M059J (cell line): ENCODE results near the gene SH3TC1. TPM values are rescaled to one million over a fixed set of nuclear protein-coding genes. Genes with fewer than 3 reads are reported as not detected.

ENCODE experiments used
- DNase-seq: peaks from one replicate; pipeline ENCODE4 v3.0.0-alpha.2; 2012; ENCODE audit warnings: low read depth
- total RNA-seq: library from RNA; depleted of rRNA; stranded (reverse); fragments of >200 nt; shearing (Covaris generic); gene quantifications from 2 replicates; pipeline ENCODE4 v1.2.3, GENCODE V29; 2014

The SH3TC1 gene
- total RNA-seq, 1 experiment from 2014 or later: 1.8 TPM

DNA sequence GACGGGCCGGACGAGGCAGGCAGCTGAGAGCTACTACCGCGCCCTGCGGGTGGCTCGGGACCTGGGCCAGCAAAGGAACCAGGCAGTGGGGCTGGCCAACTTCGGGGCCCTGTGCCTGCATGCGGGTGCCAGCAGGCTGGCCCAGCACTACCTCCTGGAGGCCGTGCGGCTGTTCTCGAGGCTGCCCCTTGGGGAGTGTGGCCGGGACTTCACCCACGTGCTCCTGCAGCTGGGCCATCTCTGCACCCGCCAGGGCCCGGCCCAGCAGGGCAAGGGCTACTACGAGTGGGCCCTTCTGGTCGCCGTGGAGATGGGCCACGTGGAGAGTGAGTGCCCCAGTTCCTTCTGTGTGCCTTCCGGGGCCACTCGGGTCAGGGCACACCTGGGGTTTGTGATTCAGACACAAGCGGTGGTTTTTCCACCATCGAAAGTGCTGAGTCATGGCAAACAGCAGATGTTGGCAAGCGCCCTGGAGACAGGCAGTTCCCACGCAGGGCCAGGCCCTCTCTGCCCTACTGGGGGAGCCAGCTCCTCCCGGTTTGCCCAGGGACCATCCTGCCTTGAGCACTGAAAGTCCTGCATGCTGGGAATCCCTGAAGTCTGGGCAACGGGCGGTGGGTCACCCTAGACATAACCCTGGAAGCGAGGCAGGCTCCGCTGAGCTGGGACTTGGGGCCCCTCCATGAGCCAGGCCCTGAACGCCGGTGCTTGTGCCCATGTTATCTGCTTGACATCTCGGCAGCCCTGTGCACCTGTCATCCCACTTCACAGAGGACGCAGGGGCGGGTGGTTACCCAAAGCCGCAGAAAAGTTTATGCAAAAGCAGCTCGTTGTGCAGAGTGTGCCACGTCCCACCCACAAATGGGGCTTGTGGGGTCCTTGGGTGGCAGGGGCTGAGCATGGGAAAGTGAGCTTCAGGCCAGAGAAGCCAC, 29.5 kb downstream of the SH3TC1 start:
- peak; percentile 70 for DNase-seq

DNA sequence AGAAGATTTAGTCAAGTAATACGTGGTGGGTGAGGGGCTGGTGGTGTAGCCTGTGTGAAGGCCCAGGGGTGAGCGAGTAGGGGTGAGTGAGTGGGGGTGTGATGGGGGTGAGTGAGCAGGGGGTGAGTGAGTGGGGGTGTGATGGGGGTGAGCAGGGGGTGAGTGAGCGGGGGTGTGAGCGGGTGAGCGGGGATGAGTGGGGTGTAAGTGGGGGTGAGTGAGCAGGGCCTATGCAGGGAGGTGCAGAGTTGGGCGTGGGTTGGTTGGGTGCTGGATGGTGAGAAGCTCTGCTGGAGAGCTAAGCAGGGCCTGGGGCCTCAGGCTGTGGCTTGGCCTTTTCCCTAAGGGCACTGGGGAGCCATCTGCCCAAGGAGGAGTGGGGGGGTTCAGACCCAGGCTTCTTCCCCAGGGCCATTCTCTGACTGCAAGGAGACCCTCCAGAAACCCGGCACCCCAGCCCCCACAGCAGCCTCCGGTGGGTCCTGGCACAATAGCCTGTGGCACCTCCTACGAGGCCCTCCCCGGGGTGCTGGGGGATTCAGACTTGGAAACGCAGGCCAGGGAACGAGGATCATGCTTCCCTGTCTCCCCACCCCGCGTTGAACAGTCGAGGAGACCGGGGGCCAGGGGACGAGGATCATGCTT, 30.4 kb downstream of the SH3TC1 start:
- DNase-seq: no peak

DNA sequence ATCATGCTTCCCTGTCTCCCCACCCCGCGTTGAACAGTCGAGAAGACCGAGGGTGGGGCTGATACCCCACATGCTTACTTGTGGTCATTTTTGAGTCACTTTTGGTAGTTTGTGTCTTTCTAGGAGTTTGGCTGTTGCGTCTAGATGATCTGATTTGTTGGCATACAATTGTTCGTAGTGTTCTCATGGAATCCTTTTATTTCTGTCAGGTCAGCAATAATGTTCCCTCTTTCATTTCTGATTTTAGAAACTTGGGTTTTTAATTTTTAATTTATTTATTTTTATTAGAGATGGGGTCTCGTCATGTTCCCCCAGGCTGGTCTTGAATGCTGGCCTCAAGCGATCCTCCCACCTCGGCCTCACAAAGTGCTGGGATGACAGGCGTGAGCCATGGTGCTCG, 30.9 kb downstream of the SH3TC1 start:
- no peak for DNase-seq

DNA sequence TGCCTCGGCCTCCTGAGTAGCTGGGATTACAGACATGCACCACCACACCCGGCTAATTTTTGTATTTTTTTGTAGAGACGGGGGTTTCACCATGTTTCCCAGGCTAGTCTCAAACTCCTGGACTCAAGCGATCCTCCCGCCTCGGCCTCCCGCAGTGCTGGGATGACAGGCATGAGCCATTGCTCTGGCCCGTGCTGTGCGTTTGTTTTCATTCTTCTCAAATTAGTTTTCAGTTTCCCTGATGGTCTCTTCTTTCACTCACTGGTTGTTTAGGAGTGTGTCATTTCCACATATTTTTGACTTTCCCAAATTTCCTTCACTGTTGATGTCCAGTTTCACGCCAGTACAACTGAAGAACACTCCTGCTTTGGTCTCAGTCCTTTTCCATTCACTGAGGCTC, 31.8 kb downstream of the SH3TC1 start:
- DNase-seq: no peak

DNA sequence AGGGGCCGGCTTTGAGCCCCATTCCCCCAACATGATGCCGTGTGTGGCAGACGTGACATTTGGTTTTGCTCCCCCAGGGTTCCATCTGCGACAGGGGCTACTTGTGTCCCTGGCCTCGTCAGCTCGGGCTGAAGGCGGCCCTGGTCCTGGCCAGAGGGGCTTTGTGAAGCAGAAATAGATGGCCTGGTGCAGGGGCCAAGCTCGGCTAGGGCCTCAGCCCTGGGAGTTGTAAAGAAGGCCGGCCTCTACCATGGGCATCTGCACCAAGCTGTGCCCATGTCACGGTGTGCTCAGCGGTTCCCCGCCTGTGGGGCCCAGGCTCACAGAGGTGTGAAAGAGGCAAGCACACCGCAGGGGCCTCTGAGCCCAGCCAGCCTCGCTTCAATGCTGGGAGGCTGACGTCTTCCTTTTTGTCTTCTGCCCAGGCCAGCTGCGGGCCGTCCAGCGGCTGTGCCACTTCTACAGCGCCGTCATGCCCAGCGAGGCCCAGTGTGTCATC, 32.5 kb downstream of the SH3TC1 start:
- no peak for DNase-seq

DNA sequence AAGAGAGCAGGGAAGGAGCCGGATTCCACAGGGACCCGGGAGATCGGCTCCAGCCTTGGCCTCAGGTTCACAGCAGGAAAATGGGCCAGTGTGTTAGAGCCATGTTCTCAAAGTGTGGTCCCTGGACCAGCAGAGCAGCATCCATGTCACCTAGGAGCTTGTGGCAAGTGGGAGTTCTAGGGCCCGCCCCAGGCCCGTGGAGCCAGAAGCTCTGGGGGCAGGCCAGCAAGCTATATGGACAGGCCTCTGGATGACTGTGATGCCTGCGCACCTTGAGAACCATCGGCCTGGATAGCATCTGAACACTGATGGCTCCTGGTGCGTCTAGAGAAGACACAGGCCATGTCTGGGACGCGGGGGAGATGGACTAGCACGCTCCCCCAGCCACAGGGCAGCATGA, 33.7 kb downstream of the SH3TC1 start:
- no peak for DNase-seq

DNA sequence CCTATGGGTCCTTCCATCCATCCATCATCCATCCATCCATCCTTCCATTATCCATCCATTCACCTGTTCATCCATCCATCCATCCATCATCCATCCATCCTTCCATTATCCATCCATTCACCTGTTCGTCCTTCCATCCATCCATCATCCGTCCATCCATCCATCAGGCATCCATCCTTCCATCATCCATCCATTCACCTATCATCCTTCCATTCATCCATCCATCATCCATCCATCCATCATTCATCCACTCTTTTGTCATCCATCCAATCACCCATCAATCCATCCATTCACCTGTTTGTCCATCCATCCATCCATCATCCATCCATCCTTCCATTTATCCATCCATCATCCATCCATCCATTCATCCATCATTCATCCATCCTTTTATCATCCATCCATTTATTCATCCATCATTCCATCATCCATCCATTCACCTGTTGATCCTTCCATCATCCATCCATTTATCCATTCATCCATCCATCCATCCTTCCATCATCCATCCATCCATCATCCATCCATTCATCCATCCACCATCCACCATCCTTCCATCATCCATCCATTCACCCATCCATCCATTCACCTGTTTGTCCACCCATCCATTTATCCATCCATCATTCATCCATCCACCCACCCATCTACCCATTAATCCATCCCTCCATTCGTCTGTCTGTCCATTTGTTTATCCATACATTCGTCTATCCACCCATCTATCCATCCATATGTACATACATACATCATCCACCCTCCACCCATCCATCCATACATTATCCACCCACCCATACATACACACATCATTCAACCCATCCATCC, 34.8 kb downstream of the SH3TC1 start:
- no peak for DNase-seq

DNA sequence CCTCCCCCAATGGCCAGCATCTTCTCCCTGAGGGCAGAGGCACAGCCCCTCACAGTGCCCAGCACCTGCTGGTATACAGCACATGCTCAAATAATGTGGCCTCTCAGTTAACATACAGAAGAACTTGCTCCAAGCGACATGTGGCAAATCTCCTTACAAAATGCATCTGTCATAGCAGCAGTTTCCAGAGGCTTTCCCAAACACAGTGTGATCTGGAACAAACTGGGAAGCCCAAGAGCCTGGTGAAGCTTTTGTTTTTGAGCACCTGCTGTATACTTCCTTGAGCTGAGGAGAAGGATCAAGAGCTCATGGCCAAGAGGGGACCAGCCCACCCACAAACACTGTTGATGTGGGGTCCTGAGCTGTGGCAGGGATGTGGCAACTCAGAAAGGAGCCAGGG, 35.6 kb downstream of the SH3TC1 start:
- no peak for DNase-seq

DNA sequence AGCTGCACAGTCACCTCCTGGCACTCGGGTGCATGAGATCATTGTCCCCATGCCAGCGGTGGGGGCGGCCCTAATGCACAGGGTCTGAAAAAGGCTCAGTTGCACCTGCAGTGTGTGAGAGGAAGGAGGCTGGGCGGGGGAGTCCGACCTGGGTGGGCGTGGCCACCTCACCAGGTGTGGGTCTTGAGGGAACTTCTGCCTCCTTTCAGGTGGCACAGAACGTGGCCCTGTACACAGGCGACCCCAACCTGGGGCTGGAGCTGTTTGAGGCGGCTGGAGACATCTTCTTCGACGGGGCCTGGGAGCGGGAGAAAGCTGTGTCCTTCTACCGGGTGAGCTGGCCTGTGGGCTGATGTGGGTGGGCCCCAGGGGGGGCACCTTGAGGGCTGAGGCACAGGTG, 36.1 kb downstream of the SH3TC1 start:
- no peak for DNase-seq

DNA sequence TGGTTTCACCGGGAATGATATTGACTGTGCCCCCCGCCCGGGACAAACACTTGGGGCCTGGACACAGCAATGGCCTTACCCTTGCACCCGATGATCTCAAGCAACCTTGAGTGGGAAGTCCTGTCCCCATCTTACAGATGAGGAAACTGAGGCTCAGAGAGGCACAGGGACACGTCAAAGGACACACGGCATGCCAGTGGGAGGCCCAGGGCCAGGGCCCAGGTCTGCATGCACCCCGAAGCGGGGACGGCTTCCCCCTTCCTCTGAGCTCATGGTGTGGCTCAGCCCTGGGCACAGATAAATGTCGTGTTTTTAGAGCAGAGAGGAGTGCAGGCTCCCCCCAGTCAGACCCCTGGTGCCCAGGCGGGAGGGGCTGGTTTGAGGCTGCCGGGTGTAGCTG, 36.6 kb downstream of the SH3TC1 start:
- DNase-seq: no peak

DNA sequence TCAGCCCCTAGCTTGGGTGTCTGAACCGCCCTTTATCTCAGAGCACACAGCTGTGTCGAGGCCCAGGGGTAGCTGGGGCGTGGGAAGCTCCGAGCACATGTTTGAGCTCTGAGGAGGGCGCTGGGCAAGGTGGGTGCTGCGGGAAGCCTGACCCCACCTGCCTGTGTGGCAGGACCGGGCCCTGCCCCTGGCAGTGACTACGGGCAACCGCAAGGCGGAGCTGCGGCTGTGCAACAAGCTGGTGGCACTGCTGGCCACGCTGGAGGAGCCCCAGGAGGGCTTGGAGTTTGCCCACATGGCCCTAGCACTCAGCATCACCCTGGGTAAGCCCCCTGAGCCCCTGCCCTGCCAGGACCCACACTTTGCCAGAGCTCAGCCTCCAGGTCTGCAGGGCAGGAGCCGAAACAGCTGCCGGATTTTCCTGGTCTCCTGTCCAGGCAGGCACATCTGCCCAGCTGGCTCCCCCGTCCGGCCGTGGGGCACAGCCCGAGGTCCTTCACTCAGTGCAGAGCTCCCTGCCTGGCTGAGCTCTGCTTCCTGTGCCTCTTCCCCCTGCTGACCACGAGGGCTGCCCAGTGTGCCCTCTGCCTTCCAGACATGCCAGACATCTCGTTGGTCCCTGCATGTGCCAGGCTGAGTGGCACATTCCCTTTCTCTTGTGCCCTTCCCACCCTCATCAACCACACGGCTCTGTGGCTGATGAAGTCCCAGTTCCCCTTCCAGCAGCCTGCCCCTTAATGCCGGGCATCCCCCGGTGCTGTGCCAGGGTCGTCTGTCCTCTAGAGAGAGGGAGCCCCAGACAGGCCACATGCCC, 37.2 kb downstream of the SH3TC1 start:
- peak; percentile 19 for DNase-seq

DNA sequence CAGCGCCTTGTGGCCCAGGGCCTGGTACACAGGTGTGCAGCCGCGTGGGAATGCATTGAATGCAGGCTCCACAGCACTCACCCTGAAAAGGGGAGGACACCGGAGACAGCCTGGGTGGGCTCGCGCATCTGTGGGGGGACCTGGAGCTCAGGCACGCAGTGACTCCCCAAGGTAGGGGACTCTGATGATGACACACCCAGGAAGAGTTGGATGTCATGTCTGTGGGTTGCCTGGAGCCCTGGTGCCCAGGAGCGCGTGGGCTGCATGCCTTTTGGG, 37.8 kb downstream of the SH3TC1 start:
- DNase-seq: no peak

DNA sequence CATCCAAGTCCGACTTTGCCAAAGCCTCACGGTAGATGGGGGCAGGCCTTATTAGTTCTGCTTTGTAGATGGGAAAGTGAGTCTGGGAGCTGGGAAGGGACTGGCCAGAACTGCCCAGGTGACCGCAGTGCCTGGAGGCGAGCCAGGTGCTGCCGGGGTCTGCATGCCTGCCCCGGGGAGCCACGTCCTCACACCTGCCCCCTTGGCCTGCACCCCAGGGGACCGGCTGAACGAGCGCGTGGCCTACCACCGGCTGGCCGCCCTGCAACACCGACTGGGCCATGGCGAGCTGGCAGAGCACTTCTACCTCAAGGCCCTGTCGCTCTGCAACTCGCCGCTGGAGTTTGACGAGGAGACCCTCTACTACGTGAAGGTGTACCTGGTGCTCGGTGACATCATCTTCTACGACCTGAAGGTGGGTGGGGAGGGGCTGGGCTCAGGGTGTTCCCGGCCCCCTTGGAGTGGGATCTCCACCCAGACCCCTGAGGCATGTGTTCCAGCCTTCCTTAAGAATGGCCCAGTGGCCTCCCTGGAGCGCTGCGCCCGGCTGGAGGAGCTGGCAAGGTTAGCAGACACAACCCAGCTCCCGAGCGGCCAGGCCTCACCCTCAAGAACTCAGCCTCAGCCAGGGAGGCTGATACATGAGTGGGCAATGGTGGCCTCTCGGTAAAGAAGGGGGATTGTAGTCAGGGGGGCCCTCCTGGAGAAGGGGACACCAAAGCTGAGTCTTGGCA, 38.3 kb downstream of the SH3TC1 start:
- DNase-seq: no peak

DNA sequence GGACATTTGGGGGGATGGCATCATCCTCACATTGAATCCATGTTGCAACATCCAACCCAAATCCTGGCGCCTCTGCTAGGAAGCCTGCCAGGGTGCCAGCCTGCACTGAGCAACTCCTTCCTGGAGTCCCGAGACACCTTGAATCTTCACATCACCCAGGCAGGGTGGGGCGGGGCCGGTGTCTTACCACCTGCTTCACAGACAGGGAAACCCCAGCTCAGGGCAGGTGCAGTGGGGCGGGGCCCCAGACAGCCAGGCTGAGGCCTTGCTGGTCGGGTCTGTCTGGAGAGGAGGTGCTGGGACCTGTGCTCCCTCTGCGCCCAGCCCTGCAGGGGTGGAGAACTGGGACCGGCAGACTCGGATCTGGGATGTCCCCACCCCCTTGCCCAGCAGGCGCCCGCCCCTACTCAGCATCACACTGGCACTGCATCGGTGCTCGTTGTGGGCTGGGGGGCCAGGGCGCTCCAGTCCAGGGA, 39.0 kb downstream of the SH3TC1 start:
- no peak for DNase-seq

DNA sequence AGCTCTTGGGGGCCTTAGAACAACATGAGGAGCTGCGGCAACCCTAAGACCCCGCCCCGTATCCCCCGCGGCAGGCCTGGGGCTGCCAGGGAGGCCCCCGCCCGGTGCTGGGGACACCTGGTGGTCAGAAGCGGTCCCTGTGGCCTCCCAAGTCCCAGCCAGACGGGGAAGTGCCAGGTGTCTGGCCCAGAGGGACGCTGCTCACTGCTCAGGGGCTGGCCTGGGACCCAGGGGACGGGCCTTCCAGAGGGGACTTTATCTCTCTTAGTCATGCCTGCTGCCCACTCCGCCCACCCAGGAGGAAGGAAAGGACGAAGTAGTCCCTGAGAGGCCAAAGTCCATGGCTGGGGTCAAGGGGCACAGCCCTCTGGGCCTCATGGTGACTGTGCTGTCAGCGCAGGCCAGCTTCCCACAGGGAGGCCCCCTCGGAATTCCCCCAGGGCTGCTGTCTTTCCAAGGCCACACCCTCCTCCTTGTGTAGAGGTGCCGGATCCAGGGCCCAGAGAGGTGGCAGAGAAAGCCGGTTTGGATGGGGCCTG, 39.5 kb downstream of the SH3TC1 start:
- DNase-seq: no peak

DNA sequence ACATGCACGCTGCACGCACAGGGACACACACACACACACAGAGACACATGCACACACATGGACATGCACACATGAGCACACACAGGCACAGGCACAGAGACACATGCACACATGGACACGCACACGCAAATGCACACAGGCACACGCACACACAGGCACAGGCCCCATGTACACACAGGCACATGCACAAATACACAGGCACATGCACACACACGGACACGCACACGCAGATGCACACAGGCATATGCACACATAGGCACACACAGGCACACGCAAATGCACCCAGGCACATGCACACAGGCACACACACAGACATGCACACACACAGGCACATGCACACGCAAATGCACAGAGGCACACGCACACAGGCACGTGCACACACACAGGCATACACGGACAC, 40.1 kb downstream of the SH3TC1 start:
- no peak for DNase-seq

DNA sequence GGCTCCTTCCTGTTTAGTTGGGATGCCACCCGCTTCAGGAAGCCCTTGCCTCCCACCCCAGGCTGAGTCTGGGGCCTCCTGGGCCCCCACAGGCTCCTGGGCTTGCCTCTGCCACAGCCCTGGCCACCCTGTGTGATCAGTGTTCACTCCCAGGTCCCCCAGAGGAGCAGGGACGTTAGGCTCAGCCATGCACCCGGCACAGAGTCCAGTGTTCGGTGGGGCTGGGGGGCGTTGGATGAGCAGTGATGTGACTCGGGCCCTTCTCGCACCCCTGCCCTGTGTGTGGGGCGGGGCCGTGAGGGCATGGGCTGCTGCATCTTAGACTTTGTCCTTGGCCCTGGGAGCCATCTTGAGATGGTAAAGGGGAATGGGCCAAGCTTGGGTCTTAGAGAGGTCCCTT, 40.6 kb downstream of the SH3TC1 start:
- no peak for DNase-seq

DNA sequence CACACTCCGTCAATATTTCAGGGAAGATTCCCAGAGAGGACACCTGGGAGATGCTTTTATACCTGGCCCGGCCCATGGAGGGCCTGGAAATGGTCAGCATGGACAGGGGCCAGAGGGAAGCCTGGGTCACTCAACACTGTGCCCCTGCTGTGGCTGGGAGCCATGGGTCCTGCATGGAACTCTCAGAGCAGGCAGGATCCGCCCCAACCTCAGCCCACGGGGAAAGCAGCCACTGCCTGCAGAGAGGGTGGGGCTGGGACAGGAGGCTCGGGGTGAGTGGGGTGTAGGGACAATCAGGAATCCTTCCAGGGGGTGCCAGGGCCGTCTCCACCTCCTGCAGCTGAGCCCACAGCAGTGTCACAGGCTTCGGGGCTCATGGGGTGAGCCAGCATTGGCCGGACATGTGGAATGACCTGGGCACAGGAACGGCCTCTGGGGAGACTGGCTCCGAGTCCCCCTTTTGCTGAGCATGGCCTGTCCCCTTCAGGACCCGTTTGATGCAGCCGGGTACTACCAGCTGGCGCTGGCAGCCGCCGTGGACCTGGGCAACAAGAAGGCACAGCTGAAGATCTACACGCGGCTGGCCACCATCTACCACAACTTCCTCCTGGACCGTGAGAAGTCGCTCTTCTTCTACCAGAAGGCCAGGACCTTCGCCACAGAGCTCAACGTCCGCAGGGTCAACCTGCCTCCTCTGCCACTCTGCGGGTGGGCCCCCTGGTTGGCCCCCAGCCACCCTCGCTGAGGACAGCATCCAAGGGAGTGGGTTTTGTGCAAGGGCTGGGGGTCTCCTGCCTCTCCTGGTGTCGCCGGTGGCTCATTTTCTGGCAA, 41.3 kb downstream of the SH3TC1 start:
- no peak for DNase-seq

DNA sequence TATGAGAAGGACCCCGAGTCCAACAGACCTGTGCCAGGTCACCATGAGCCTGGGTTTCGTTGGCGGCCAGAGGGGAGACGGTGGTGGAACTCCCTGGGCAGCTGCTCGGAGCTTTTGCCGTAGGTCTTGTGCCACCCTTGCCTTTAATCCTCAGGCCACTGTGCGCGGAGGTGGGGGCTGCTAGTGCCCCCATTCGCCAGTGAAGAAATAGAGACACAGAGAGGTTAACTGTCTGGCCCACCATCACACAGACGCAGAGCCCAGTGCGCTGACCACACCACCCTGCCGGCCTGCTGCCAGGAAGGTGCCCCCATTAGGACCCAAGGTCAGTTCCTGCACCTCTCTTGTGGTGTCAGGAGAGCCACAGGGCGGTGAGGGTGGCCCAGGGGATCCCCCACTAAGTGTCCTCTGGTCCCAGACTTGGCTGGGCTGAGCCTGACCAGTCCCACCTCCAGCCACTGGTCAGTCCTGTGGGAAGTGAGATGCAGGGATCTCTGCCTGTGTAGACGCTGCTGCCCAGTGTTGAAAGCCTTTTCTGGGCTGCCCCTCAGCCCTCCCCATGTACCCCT, 42.2 kb downstream of the SH3TC1 start:
- DNase-seq: no peak
